ENCODE measurements around the gene KIF17. TPM values are rescaled to one million over a fixed set of nuclear protein-coding genes. Genes with fewer than 3 reads are reported as not detected.

Gene KIF17
- polyA plus RNA-seq, 1 donor from 2014 or later, result 10.0 TPM

GRCh38 chr1:20666804-20667203 lies 51.0 kb downstream of the KIF17 start:
- Histone ChIP-seq H4K20me1 (ENCODE audit: insufficient read depth) (no peaks in the 10 kb centered on the region), H3K9ac (ENCODE audit: low read length) (no peak overlapping the region), H3K4me3 (ENCODE audit: low read length) (no peak overlapping the region), H3F3A (ENCODE audit: insufficient read depth, low read length, poor library complexity, severe bottlenecking) (no peaks in the 10 kb centered on the region), H3K36me3 (ENCODE audit: insufficient read depth, low read length) (no peaks in the 10 kb centered on the region), H3K9me3 (ENCODE audit: low read length) (no peaks in the 10 kb centered on the region), H3K79me2 (replicated peaks; ENCODE audit: insufficient read depth, low read length) (no peaks in the 10 kb centered on the region), H3K27ac (ENCODE audit: low read length) (no peak overlapping the region), H3K4me2 (ENCODE audit: low read length) (no peak overlapping the region), H3K27me3 (ENCODE audit: insufficient read depth, low read depth, low read length) (no peaks in the 10 kb centered on the region), H2AFZ (ENCODE audit: low read depth, low read length) (no peak overlapping the region), H3K9me2 (ENCODE audit: insufficient read depth, low read length) (no peaks in the 10 kb centered on the region)
- no peak for TF ChIP-seq POLR2AphosphoS5 (IDR thresholded peaks at IDR 0.05)
- TF ChIP-seq CTCF (IDR thresholded peaks at IDR 0.05; ENCODE audit: poor library complexity, severe bottlenecking), result no peak
- no peak for TF ChIP-seq TAF1 (IDR thresholded peaks at IDR 0.05; ENCODE audit: low read depth)
- TF ChIP-seq EP300 (conservative IDR thresholded peaks at IDR 0.05; ENCODE audit: poor library complexity, severe bottlenecking), result no peak
- no peak for TF ChIP-seq EZH2 (IDR thresholded peaks at IDR 0.05; ENCODE audit: borderline replicate concordance, insufficient read depth, low read length, poor library complexity, severe bottlenecking)
- TF ChIP-seq RAD21 (conservative IDR thresholded peaks at IDR 0.05), result no peak
- TF ChIP-seq MXI1 (conservative IDR thresholded peaks at IDR 0.05; ENCODE audit: poor library complexity, severe bottlenecking), result no peak
- no peak for TF ChIP-seq SMC3 (conservative IDR thresholded peaks at IDR 0.05; ENCODE audit: poor library complexity)
- TF ChIP-seq REST (IDR thresholded peaks at IDR 0.05; ENCODE audit: borderline replicate concordance), result no peak

GRCh38 chr1:20666146-20666545 lies 51.7 kb downstream of the KIF17 start:
- Histone ChIP-seq H3K27ac (ENCODE audit: low read length) (no peak overlapping the region), H3K9me2 (ENCODE audit: insufficient read depth, low read length) (no peaks in the 10 kb centered on the region), H4K20me1 (ENCODE audit: insufficient read depth) (no peaks in the 10 kb centered on the region), H3K9ac (ENCODE audit: low read length) (no peak overlapping the region), H3K4me2 (ENCODE audit: low read length) (no peak overlapping the region), H3K36me3 (ENCODE audit: insufficient read depth, low read length) (no peaks in the 10 kb centered on the region), H3K79me2 (replicated peaks; ENCODE audit: insufficient read depth, low read length) (peaks cover under 1% of the 10 kb centered on the region), H3K27me3 (ENCODE audit: insufficient read depth, low read depth, low read length) (no peaks in the 10 kb centered on the region), H3K4me3 (ENCODE audit: low read length) (no peak overlapping the region), H3F3A (ENCODE audit: insufficient read depth, low read length, poor library complexity, severe bottlenecking) (no peaks in the 10 kb centered on the region), H3K9me3 (ENCODE audit: low read length) (no peaks in the 10 kb centered on the region), H2AFZ (ENCODE audit: low read depth, low read length) (no peak overlapping the region)
- TF ChIP-seq TAF1 (IDR thresholded peaks at IDR 0.05; ENCODE audit: low read depth) (no peak), MXI1 (conservative IDR thresholded peaks at IDR 0.05; ENCODE audit: poor library complexity, severe bottlenecking) (no peak), EP300 (conservative IDR thresholded peaks at IDR 0.05; ENCODE audit: poor library complexity, severe bottlenecking) (no peak), EZH2 (IDR thresholded peaks at IDR 0.05; ENCODE audit: borderline replicate concordance, insufficient read depth, low read length, poor library complexity, severe bottlenecking) (no peak)

Measured in neural cell (in vitro differentiated cells).